Myometrial cell (primary cell): ENCODE data around the gene RWDD3. TPM values are rescaled to one million over a fixed set of nuclear protein-coding genes. Genes with fewer than 3 reads are reported as not detected.

ENCODE experiments used
- total RNA-seq: library from RNA; depleted of rRNA; stranded (reverse); fragments of >200 nt; gene quantifications from 2 replicates; pipeline ENCODE4 v1.2.3, GENCODE V29; 2015

Gene RWDD3
- total RNA-seq = 11.5 and 15.6 TPM in 2 replicates

DNA sequence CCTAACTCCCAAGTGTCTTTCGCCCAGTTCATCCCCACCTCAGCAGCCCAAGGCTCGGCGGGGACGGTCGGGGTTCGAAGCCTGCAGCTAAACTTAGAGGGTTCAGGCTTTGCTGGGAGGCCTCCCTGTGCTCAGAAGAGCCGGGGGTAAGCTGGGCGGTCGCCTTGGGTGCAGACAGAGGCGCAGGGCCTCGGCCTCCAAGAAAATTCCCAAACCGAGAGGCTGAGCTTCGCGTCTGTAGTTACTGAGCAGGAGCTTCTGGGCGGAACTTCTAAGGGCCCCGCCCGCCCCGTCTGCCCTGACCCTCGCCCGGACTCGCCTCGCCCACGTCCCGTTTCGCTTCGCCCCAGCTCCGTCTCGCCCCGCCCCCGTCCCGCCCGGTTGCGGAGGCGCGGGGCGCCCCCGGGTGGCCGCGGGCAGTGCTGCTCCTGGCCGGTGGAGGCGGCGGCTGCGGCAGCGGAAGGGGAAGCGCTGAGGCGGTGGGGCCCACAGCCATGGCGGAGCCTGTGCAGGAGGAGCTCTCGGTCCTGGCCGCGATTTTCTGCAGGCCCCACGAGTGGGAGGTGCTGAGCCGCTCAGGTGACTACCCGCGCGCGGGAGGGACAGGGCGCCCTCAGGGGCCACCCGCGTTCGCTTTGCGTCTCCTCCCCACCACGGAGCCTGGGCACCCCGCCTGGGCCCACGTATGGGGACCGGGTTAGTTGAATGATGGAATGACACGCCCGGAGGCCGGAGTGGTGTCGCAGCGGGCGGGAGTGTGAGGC, at the start of gene RWDD3:
TSS of gene RWDD3 (plus strand) at position 474 of the 764 bp plus-strand sequence. CDS start at position 495, 21 bp downstream.

Other genes with a start within 250 kb of the RWDD3 start
- 5.7 and 5.8 TPM in 2 replicates for gene ALG14, start 161.3 kb upstream of the RWDD3 start, total RNA-seq
- under 0.01 TPM in 1 of 2 replicates, not detected in the other for gene TLCD4, start 116.9 kb upstream of the RWDD3 start, total RNA-seq